HG02938 (cell line): ENCODE results near the gene DBH.

Source experiments
- ATAC-seq: cut with Tn5 transposase; IDR thresholded peaks from one replicate; pipeline ENCODE4 v1.9.1; 2021; ENCODE audit warnings: mild to moderate bottlenecking, moderate library complexity; ENCODE audit not compliant: unreplicated experiment

The DBH gene

GRCh38 chr9:133680976-133681657 is 45.0 kb downstream of the DBH start:
- ATAC-seq: no peak

GRCh38 chr9:133681658-133682306 is 45.6 kb downstream of the DBH start:
- no peak for ATAC-seq

- no peak for ATAC-seq
These were observed 46.8 kb downstream of the DBH start for GRCh38 chr9:133682818-133683585.

GRCh38 chr9:133683586-133684120 is 47.5 kb downstream of the DBH start:
- no peak for ATAC-seq

GRCh38 chr9:133684121-133684935 is 48.2 kb downstream of the DBH start:
- no peak for ATAC-seq

GRCh38 chr9:133684936-133685361 is 48.8 kb downstream of the DBH start:
- ATAC-seq: no peak

- no peak for ATAC-seq
These were observed 49.8 kb downstream of the DBH start for GRCh38 chr9:133685653-133686609.

GRCh38 chr9:133686642-133687575 is 50.7 kb downstream of the DBH start:
- no peak for ATAC-seq

GRCh38 chr9:133687856-133688761 is 51.9 kb downstream of the DBH start:
- ATAC-seq: no peak

- no peak for ATAC-seq
These were observed 53.1 kb downstream of the DBH start for GRCh38 chr9:133689151-133689763.

- ATAC-seq: no peak
These were observed 54.0 kb downstream of the DBH start for GRCh38 chr9:133690081-133690561.

- ATAC-seq: no peak
These were observed 55.0 kb downstream of the DBH start for GRCh38 chr9:133691191-133691590.

GRCh38 chr9:133691626-133692363 is 55.6 kb downstream of the DBH start:
- ATAC-seq: no peak

- ATAC-seq: no peak
These were observed 56.3 kb downstream of the DBH start for GRCh38 chr9:133692364-133692985.

- no peak for ATAC-seq
These were observed 57.0 kb downstream of the DBH start for GRCh38 chr9:133693116-133693515.
